IMR-90 (cell line): ENCODE data around the gene FAM110D. TPM values are rescaled to one million over a fixed set of nuclear protein-coding genes. Genes with fewer than 3 reads are reported as not detected.
A peak's percentile ranks its signal among the peaks of the same experiment; 100 is the strongest.

Source experiments
- ATAC-seq: fragments of 200-7000 bp; cut with Tn5 transposase; 2 replicates; pipeline ENCODE4 v1.9.1; 2020; ENCODE audit warnings: low read depth, mild to moderate bottlenecking, moderate library complexity
- BruUV-seq: library from RNA; stranded (reverse); fragments of 400-500 nt; replicated peaks from 2 replicates; lab custom pipeline; 2021; lab: Mats Ljungman, UMichigan
- CTCF ChIA-PET: fragments of 300-600 bp; formaldehyde crosslinking; extraction: SDS; loops from one replicate; lab custom pipeline; 2021; ENCODE audit warnings: antibody characterized with exemption; lab: Yijun Ruan, JAX
- POLR2A ChIA-PET: fragments of 300-600 bp; sonication (Branson Sonifier 250); formaldehyde crosslinking; loops from one replicate; lab custom pipeline; 2022; ENCODE audit warnings: antibody characterized with exemption; ENCODE audit not compliant: unreplicated experiment; lab: Charles Lee
- DNase-seq: peaks from one replicate; pipeline ENCODE4 v3.0.0; 2013
- H2AFZ ChIP-seq: replicated peaks from 2 replicates; pipeline ENCODE3; 2013; ENCODE audit warnings: low read length, mild to moderate bottlenecking; ENCODE audit not compliant: poor library complexity
- H2AK5ac ChIP-seq: 2 replicates; pipeline ENCODE4 v1.6.1; 2013; ENCODE audit warnings: low read depth, low read length, inconsistent platforms
- H2AK9ac ChIP-seq: replicated peaks from 2 replicates; pipeline ENCODE3; 2013; ENCODE audit warnings: mild to moderate bottlenecking, low read depth, low read length, moderate library complexity; ENCODE audit not compliant: poor library complexity
- H2BK120ac ChIP-seq: 2 replicates; pipeline ENCODE4 v1.6.1; 2013; ENCODE audit warnings: low read depth, low read length, inconsistent platforms
- H2BK15ac ChIP-seq: 3 replicates; pipeline ENCODE4 v1.6.1; 2013; ENCODE audit warnings: low read depth, low read length, inconsistent platforms
- H2BK20ac ChIP-seq: 2 replicates; pipeline ENCODE4 v1.6.1; 2013; ENCODE audit warnings: low read depth, mild to moderate bottlenecking, inconsistent platforms, low read length, moderate library complexity
- H2BK5ac ChIP-seq: 2 replicates; pipeline ENCODE4 v1.6.1; 2013; ENCODE audit warnings: mild to moderate bottlenecking, low read depth, low read length, inconsistent platforms; ENCODE audit not compliant: poor library complexity, severe bottlenecking
- H3K14ac ChIP-seq: replicated peaks from 2 replicates; pipeline ENCODE4 v1.6.1; 2013; ENCODE audit warnings: low read depth, low read length, inconsistent platforms
- H3K18ac ChIP-seq: 2 replicates; pipeline ENCODE4 v1.6.1; 2013; ENCODE audit warnings: low read depth, low read length, control low read depth
- H3K23ac ChIP-seq: 2 replicates; pipeline ENCODE4 v1.6.1; 2013; ENCODE audit warnings: low read depth, low read length, inconsistent platforms
- H3K27ac ChIP-seq: 2 replicates; pipeline ENCODE4 v1.5.1; 2013; ENCODE audit warnings: mild to moderate bottlenecking, control low read depth, low read length; ENCODE audit not compliant: insufficient read depth
- H3K27me3 ChIP-seq: 2 replicates; pipeline ENCODE4 v1.6.1; 2013; ENCODE audit warnings: low read length; ENCODE audit not compliant: control insufficient read depth, insufficient read depth
- H3K36me3 ChIP-seq: 2 replicates; pipeline ENCODE4 v1.6.1; 2013; ENCODE audit warnings: low read length, mixed read lengths; ENCODE audit not compliant: control insufficient read depth, insufficient read depth
- H3K4ac ChIP-seq: 2 replicates; pipeline ENCODE4 v1.6.1; 2013; ENCODE audit warnings: low read depth, low read length, inconsistent platforms
- H3K4me1 ChIP-seq: 2 replicates; pipeline ENCODE4 v1.6.1; 2013; ENCODE audit warnings: low read length, mixed read lengths; ENCODE audit not compliant: control insufficient read depth, insufficient read depth
- H3K4me2 ChIP-seq: 2 replicates; pipeline ENCODE4 v1.6.1; 2013; ENCODE audit warnings: low read depth, mild to moderate bottlenecking, control low read depth, low read length, moderate library complexity
- H3K4me3 ChIP-seq: 2 replicates; pipeline ENCODE4 v1.5.1; 2013; ENCODE audit warnings: low read depth, mild to moderate bottlenecking, control low read depth, low read length, moderate library complexity; ENCODE audit not compliant: insufficient read depth
- H3K56ac ChIP-seq: 2 replicates; pipeline ENCODE4 v1.6.1; 2013; ENCODE audit warnings: low read length, inconsistent platforms; ENCODE audit not compliant: insufficient read depth; ENCODE audit errors: extremely low read depth
- H3K79me1 ChIP-seq, 2 experiments: 2 replicates each; pipeline ENCODE4 v1.6.1; 2013; ENCODE audit warnings: low read length in 2 of 2, inconsistent platforms in 1 of 2, low read depth in 1 of 2
- H3K9ac ChIP-seq: 2 replicates; pipeline ENCODE4 v1.6.1; 2013; ENCODE audit warnings: low read depth, low read length, control low read depth
- H3K9me1 ChIP-seq: 2 replicates; pipeline ENCODE4 v1.6.1; 2013; ENCODE audit warnings: low read length, inconsistent platforms; ENCODE audit not compliant: insufficient read depth
- H3K9me3 ChIP-seq: 2 replicates; pipeline ENCODE4 v1.6.1; 2013; ENCODE audit warnings: low read length; ENCODE audit not compliant: control insufficient read depth, insufficient read depth
- H4K20me1 ChIP-seq: 2 replicates; pipeline ENCODE4 v1.6.1; 2013; ENCODE audit warnings: low read length, inconsistent platforms; ENCODE audit not compliant: insufficient read depth
- H4K5ac ChIP-seq: 2 replicates; pipeline ENCODE4 v1.6.1; 2013; ENCODE audit warnings: mild to moderate bottlenecking, low read depth, low read length, control low read depth
- H4K8ac ChIP-seq, 2 experiments: 2 replicates each; pipeline ENCODE4 v1.6.1; 2013; ENCODE audit warnings: low read depth in 2 of 2, low read length in 2 of 2, control low read depth in 1 of 2, inconsistent platforms in 1 of 2
- H4K91ac ChIP-seq: 2 replicates; pipeline ENCODE4 v1.6.1; 2013; ENCODE audit warnings: low read depth, low read length, inconsistent platforms; ENCODE audit not compliant: insufficient read depth
- BHLHE40 ChIP-seq: fragments of 150-350 bp; IDR thresholded peaks from 2 replicates; pipeline ENCODE4 v1.6.1; 2016; ENCODE audit warnings: mild to moderate bottlenecking, low read depth, low read length
- CEBPB ChIP-seq: IDR thresholded peaks from 2 replicates; pipeline ENCODE4 v1.6.1; 2012; ENCODE audit warnings: low read depth, low read length, improper control_type of control experiment
- FOS ChIP-seq: fragments of 150-350 bp; IDR thresholded peaks from 2 replicates; pipeline ENCODE4 v1.6.1; 2016; ENCODE audit warnings: low read depth, low read length
- MAFK ChIP-seq: IDR thresholded peaks from 2 replicates; pipeline ENCODE4 v1.6.1; 2012; ENCODE audit warnings: low read depth, low read length, improper control_type of control experiment
- MAZ ChIP-seq: IDR thresholded peaks from 2 replicates; pipeline ENCODE4 v1.6.1; 2012; ENCODE audit warnings: low read depth, mild to moderate bottlenecking, low read length, improper control_type of control experiment, moderate library complexity, borderline replicate concordance
- MXI1 ChIP-seq: IDR thresholded peaks from 2 replicates; pipeline ENCODE4 v1.6.1; 2012; ENCODE audit warnings: low read depth, mild to moderate bottlenecking, low read length, moderate library complexity, borderline replicate concordance
- POLR2A ChIP-seq: IDR thresholded peaks from 2 replicates; pipeline ENCODE4 v1.6.1; 2012; ENCODE audit warnings: mild to moderate bottlenecking, low read depth, low read length
- RAD21 ChIP-seq: IDR thresholded peaks from 2 replicates; pipeline ENCODE4 v1.6.1; 2012; ENCODE audit warnings: low read length, improper control_type of control experiment
- RCOR1 ChIP-seq: IDR thresholded peaks from 2 replicates; pipeline ENCODE4 v1.6.1; 2012; ENCODE audit warnings: mild to moderate bottlenecking, low read length, improper control_type of control experiment; ENCODE audit not compliant: insufficient replicate concordance
- RFX5 ChIP-seq: IDR thresholded peaks from 2 replicates; pipeline ENCODE4 v1.8.0; 2012; ENCODE audit warnings: low read depth, mild to moderate bottlenecking, low read length, moderate library complexity
- SMC3 ChIP-seq: fragments of 150-350 bp; IDR thresholded peaks from 2 replicates; pipeline ENCODE4 v1.6.1; 2016; ENCODE audit warnings: low read depth, mild to moderate bottlenecking, antibody characterized with exemption, low read length, moderate library complexity
- WGBS, 2 experiments: methylation state at CpG; one replicate each; pipeline versions ENCODE4 v1.1.5 to v1.1.7; 2013; ENCODE audit warnings: missing lambda C conversion rate in 2 of 2; ENCODE audit not compliant: insufficient read length in 1 of 2; ENCODE audit errors: extremely low coverage in 2 of 2; 5-methylcytosine and 5-hydroxymethylcytosine counted together
- dilution Hi-C: fragments of 300-500 bp; cut with HindIII; formaldehyde crosslinking; loops from one replicate; pipeline ENCODE4 v1.14.3; 2018; ENCODE audit warnings: low sequenced_read_pairs; ENCODE audit not compliant: unreplicated experiment
- in situ Hi-C: fragments of 300-500 bp; cut with MboI; formaldehyde crosslinking; loops from 3 replicates; pipeline ENCODE4 v1.14.3; 2019; ENCODE audit warnings: low sequenced_read_pairs, inconsistent platforms, mixed read lengths
- intact Hi-C: fragments of 100-400 bp; cut with micrococcal nuclease; formaldehyde crosslinking; loops from 2 replicates; pipeline ENCODE4 v1.10.0; 2022
- polyA plus RNA-seq, 3 experiments: library from polyadenylated mRNA; depleted of rRNA; stranded (reverse); fragments of >200 nt; gene quantifications; 2 replicates each; pipeline ENCODE4 v1.2.3, GENCODE V29; 2012; ENCODE audit warnings: low replicate concordance in 1 of 3
- total RNA-seq: library from RNA; depleted of rRNA; stranded (reverse); fragments of >200 nt; gene quantifications from 2 replicates; pipeline ENCODE4 v1.2.3, GENCODE V29; 2012
- TF ChIP-seq, protein P1 (sequence below): fragments of 150-350 bp; IDR thresholded peaks from 2 replicates; pipeline ENCODE4 v1.6.1; 2016; ENCODE audit warnings: low read depth, mild to moderate bottlenecking, low read length, moderate library complexity, borderline replicate concordance
- TF ChIP-seq, protein P2 (sequence below): conservative IDR thresholded peaks from 2 replicates; pipeline ENCODE4 v1.5.1; 2012; ENCODE audit warnings: mild to moderate bottlenecking, low read depth, low read length, improper control_type of control experiment

The FAM110D gene
- total and polyA plus RNA-seq, 2 of the 4 experiments (the other 2 are of a cell fraction): not detected

DNA sequence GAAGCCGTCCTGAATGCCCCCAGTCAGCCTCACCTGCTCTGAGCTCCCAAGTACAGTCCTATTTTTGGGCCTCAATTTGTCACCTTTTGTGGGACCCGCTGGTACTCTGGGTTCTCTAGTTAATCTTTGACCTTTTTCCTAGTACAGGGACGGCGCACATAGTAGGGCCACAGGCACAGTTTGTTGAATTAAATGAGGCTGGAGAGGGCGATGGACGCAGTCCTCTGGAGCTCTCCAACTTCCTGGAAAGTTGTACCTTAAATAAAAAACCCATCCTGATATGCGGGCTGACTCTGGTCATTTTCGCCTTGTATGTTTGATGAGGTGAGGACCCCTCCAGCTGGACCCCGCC is 4.8 kb downstream of the FAM110D start:
- BruUV-seq: no TSS peak
- Histone ChIP-seq H3K27ac (no peak overlapping the region), H4K20me1 (no peaks in the 10 kb centered on the region), H3K18ac (no peak overlapping the region), H2BK5ac (no peak overlapping the region), H3K27me3 (peaks cover 21% of the 10 kb centered on the region; the same call in 1 of the 2 replicates), H2BK120ac (no peak overlapping the region), H2BK15ac (no peak overlapping the region), H2AK5ac (no peak overlapping the region), H3K79me1 (no peaks in the 10 kb centered on the region), H2AK9ac (no peak overlapping the region), H3K9me3 (no peaks in the 10 kb centered on the region), H3K4me1 (peaks cover 4% of the 10 kb centered on the region), H4K8ac (no peak overlapping the region), H3K4me2 (peak overlapping the region; percentile 63; the same call in 1 of the 2 replicates), H4K5ac (no peak overlapping the region), H4K91ac (no peak overlapping the region), H3K36me3 (no peaks in the 10 kb centered on the region), H3K4me3 (no peak overlapping the region), H3K14ac (no peak overlapping the region), H3K9ac (no peak overlapping the region), H3K4ac (no peak overlapping the region), H3K56ac (no peak overlapping the region), H3K23ac (no peak overlapping the region), H2BK20ac (no peak overlapping the region), H2AFZ (peak overlapping the region; percentile 87), H3K9me1 (no peaks in the 10 kb centered on the region)
- in situ Hi-C loops: no loop called here
- ATAC-seq (no peak), DNase-seq (no peak)
- WGBS, 2 experiments: 100% methylated on average over 1 of the region's 9 CpGs; no CpG with 5 or more reads in 1 of the 2 experiments
- ChIA-PET CTCF (interaction anchor here (0.7 kb wide), 1 partner anchor 90 kb away, joined by 3 read pairs; no protein-coding TSS in a partner anchor), POLR2A (no interaction called here)
- intact Hi-C loops: loop anchor here (1.0 kb wide), 1 partner anchor 58 kb away; no protein-coding TSS in a partner anchor
- TF ChIP-seq MAZ (no peak), CEBPB (no peak), SMC3 (no peak), RAD21 (no peak), MAFK (no peak), MXI1 (no peak), RFX5 (no peak), RCOR1 (no peak), BHLHE40 (no peak), FOS (no peak), POLR2A (no peak)
- TF ChIP-seq, protein P1, sequence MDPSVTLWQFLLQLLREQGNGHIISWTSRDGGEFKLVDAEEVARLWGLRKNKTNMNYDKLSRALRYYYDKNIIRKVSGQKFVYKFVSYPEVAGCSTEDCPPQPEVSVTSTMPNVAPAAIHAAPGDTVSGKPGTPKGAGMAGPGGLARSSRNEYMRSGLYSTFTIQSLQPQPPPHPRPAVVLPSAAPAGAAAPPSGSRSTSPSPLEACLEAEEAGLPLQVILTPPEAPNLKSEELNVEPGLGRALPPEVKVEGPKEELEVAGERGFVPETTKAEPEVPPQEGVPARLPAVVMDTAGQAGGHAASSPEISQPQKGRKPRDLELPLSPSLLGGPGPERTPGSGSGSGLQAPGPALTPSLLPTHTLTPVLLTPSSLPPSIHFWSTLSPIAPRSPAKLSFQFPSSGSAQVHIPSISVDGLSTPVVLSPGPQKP: no peak
- TF ChIP-seq, protein P2, sequence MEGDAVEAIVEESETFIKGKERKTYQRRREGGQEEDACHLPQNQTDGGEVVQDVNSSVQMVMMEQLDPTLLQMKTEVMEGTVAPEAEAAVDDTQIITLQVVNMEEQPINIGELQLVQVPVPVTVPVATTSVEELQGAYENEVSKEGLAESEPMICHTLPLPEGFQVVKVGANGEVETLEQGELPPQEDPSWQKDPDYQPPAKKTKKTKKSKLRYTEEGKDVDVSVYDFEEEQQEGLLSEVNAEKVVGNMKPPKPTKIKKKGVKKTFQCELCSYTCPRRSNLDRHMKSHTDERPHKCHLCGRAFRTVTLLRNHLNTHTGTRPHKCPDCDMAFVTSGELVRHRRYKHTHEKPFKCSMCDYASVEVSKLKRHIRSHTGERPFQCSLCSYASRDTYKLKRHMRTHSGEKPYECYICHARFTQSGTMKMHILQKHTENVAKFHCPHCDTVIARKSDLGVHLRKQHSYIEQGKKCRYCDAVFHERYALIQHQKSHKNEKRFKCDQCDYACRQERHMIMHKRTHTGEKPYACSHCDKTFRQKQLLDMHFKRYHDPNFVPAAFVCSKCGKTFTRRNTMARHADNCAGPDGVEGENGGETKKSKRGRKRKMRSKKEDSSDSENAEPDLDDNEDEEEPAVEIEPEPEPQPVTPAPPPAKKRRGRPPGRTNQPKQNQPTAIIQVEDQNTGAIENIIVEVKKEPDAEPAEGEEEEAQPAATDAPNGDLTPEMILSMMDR: no peak
- dilution Hi-C loops: no loop called here
